Posterior cingulate gyrus (tissue), 11 donors: ENCODE results near the gene TMPRSS11A.

Experiments
- DNase-seq, 10 donors: peaks; one replicate each; pipeline versions ENCODE4 v3.0.0 to v3.0.0-alpha.2; 2020 to 2021; ENCODE audit warnings: mixed read lengths in 3 of 10
- intact Hi-C: fragments of 100-400 bp; cut with DNase I; formaldehyde crosslinking; loops from one replicate; pipeline ENCODE4 v1.15.1; 2023

TMPRSS11A gene

DNA sequence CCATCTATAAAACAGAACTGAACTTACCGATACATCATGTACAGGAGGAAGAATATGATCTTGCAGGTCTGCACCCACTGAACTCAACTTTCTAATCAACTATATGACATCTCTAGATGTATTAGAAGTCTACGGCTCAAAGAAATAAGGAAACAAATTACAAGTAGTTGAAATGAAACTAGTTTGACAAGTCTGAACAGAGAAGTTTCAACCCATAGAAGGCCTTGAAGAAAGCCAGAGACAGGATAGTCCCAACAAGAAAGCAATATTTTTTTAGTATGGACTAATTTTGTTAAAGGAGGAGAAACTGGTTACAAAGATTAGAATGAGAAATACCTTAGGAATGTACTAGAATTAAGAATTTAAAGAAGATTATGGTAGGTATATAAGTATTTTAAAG, at the start of gene TMPRSS11A:
Gene TMPRSS11A, minus strand, starts transcription at position 138 of the 400 bp plus-strand sequence. Its CDS starts 100 bp downstream, at position 38.
- DNase-seq, result no peak
- intact Hi-C loops, result no loop called here

DNA sequence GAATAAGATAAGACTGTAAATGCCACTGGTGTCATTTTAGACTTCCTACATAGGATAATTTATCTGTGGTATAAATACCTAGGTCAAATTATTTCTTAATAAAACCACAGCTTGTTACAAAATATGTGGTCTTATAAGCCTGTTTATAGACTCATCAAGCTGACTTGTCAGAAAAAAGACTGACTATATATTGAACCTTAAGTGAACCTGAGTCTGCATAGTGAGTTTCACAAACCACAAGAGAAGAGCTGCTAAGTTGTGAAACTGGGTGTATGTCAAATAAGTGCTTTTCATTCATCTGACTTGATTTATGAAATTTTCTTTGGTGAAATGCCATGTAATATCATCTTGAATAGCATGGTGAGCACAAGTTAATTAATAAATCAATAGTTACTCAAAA, 48.4 kb upstream of the TMPRSS11A start:
- no peak for DNase-seq
- intact Hi-C loops, result no loop called here

- DNase-seq, result no peak
- intact Hi-C loops, result no loop called here
Observed at GRCh38 chr4:68002906-68003305, 39.6 kb upstream of the TMPRSS11A start.

DNA sequence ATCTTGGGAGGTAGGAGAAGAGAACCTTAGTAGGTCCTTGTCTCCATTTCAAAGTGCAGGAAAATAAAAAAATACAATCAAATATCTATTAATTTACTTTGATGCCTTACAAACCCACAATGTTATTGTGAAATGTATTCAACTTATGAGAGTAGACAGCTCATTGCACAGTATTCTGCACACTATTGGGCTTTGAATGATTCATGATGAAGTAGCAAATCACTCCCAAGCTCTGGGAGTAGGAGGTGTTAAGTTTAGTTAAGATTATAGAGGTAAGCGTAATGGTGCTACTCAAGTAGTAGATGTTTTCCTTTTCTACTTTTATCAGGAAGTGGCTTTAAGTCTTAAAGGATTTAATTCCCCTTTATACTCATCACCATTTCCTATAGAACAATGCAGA, 32.8 kb upstream of the TMPRSS11A start:
- intact Hi-C loops, result loop anchor here (10.0 kb wide), 1 partner anchor 79 kb away; no protein-coding TSS in a partner anchor
- no peak for DNase-seq

DNA sequence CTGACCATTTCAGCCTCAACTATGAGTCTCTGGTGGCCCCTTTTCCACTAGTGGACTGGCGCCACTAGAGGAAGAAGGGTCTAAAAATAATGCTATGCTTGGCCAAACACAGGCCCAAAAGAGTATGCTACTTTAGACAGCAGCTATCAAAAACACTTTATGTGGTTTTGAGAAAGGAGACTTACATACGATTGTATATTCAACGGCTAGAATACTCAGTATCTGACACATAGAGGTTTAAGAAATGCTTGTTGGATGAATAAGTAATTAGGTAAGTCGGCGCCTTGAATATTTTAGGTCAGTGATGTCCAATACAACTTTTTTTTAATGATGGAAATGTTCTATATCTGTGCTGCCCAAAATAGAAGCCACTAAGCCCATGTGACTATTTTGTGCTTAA, 25.7 kb upstream of the TMPRSS11A start:
- no peak for DNase-seq
- intact Hi-C loops, result loop anchor here (1.0 kb wide), 1 partner anchor 186 kb away; no protein-coding TSS in a partner anchor

DNA sequence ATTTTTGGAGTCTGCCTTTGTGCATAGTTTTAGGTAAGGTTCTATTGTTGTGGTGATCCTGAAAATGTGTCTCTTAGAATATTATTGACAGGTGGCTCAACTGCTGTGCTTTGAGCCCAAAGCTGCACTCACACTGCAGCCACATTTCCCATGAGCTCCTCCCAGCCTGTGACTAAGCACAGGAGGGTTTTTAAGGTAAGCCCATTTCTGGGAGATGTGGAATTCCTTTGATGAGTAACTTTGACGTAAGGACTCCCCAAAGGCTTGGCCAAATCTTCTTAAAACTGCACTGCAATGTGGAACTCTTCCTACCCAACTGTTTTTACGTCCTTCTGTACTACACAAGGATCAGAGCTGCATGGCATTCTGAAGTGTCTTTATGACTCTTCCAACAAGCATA, 20.0 kb upstream of the TMPRSS11A start:
- DNase-seq, result no peak
- intact Hi-C loops, result no loop called here

- intact Hi-C loops, result no loop called here
Observed at GRCh38 chr4:67980512-67980911, 17.2 kb upstream of the TMPRSS11A start.

DNA sequence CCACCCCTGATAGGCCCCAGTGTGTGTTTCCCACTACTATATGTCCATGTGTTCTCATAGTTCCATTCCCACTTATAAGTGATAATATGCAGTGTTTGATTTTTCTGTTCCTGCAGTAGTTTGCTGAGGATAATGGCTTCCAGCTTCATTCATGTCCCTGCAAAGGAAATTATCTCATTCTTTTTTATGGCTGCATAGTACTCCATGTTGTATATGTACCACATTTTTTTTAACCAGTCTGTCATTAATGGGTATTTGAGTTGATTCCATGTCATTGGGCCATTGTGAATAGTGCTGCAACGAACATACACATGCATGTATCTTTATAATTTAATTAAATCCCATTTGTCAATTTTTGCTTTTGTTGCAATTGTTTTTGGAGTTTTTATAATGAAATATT, 10.3 kb upstream of the TMPRSS11A start:
- intact Hi-C loops, result no loop called here
- DNase-seq, result no peak

More at GRCh38 chr4:67980512-67980911, 17.2 kb upstream of the TMPRSS11A start:
- no peak for DNase-seq

DNA sequence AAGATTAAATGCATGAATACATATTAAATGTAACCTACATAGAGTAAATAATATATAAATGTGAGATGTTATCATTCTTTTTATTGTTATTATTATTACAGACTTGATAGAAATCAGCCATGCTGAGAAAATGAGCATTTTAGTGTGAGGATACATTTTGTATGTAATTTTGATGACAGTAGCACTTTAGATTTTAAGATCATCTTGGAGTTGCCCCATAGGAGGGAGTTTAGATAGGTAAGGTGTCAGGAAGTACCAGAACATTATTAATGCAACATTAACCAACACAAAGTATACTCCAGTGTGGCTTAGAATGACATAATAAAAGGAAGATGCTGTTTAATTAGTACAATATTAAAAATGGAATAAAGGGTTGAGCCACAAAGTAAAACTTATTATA, 8.4 kb downstream of the TMPRSS11A start:
- DNase-seq, result no peak
- intact Hi-C loops, result no loop called here

- intact Hi-C loops, result no loop called here
- DNase-seq, result no peak
Observed at GRCh38 chr4:67941074-67941473, 22.2 kb downstream of the TMPRSS11A start.

- intact Hi-C loops, result no loop called here
- DNase-seq, result no peak
Observed at GRCh38 chr4:67940506-67940905, 22.8 kb downstream of the TMPRSS11A start.

GRCh38 chr4:67939195-67939594, 24.1 kb downstream of the TMPRSS11A start:
- DNase-seq, result no peak
- intact Hi-C loops, result no loop called here

GRCh38 chr4:67935888-67936287, 27.4 kb downstream of the TMPRSS11A start:
- intact Hi-C loops, result no loop called here
- DNase-seq, result no peak

DNA sequence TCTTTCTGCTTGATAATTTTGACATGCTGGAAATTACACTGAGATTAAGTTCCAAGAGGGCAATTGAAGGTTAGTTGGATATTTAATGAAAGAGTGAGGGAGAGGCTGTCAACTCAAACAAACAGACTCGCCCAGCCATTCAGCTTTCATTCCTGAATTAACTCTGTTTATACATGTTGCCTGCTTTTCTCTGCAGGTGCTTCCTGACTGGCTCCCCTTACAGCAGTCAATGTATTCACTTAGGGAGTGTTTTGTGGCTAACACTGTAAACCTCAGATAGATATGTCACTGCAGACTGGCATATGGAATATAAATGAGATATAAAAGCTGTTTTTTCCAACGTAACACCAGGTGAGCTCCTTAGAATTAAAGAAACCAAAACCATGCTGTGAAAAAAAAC, 28.7 kb downstream of the TMPRSS11A start:
- DNase-seq, result no peak
- intact Hi-C loops, result no loop called here

- intact Hi-C loops, result no loop called here
Observed at GRCh38 chr4:67933755-67934154, 29.5 kb downstream of the TMPRSS11A start.

GRCh38 chr4:67933038-67933437, 30.3 kb downstream of the TMPRSS11A start:
- DNase-seq, result no peak
- intact Hi-C loops, result no loop called here

More at GRCh38 chr4:67933755-67934154, 29.5 kb downstream of the TMPRSS11A start:
- DNase-seq, result no peak

DNA sequence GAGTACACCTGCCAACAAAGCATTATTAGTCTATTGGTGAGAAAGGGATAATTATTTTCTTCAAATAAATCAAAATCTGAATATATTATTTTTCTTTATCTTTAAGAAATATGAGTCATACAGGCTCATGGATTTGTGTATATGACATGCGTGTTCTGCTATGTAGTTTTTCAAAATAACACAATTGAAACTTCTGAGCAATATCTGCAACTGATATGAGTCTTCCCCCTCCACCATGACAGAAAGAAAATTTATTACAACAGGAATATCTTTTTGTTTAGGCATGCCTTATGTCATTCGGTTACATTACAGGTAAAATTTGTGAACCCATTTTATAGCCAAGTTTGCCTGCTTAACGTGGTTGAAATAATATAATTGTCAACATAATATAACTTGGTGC, 32.0 kb downstream of the TMPRSS11A start:
- DNase-seq, result no peak

GRCh38 chr4:67929426-67929825, 33.9 kb downstream of the TMPRSS11A start:
- intact Hi-C loops, result no loop called here
- no peak for DNase-seq

More for the DNA sequence above, 32.0 kb downstream of the TMPRSS11A start:
- intact Hi-C loops, result no loop called here

DNA sequence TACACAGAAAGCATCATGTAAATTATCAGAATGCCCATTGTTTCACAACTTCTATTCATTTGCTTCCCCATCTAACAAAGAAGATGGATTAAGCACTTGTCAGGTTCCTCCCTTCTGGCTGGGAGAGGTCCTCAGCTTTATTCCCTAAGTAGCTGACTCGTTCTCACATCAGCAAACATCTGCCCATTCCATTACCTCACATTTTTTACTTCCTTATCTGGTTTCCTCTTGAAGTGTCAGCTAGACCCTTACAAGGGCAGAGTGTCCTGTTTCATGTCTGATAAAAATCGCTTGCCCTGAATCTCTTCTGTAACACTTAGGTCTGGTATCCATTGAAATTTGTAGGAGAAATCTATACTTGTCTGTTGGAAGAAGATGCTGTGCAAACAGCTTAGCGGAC, 34.7 kb downstream of the TMPRSS11A start:
- intact Hi-C loops, result no loop called here

GRCh38 chr4:67927251-67927650, 36.0 kb downstream of the TMPRSS11A start:
- no peak for DNase-seq
- intact Hi-C loops, result no loop called here

More for the DNA sequence above, 34.7 kb downstream of the TMPRSS11A start:
- no peak for DNase-seq

- peak in 2 of 10 donors; percentile 45 to 67 for DNase-seq
Observed at GRCh38 chr4:67926485-67926884, 36.8 kb downstream of the TMPRSS11A start.

DNA sequence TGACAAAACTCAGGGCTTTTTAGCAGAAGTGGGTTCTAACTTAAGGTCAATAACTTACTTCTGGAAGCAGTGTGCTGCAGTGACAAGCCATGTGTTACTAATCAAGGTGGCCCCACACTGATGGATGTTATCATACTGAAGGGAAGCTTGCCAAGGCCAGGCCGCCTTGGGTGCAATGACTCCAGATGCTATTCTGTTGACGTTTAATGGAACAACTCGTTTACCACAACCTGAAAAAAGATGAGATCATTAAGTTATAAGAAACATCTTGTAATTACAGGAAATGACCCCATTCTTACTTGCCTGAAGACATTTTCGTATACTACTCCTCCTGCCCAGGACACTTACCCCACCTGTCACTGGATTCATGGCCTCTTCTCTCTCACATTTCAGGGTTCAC, 40.6 kb downstream of the TMPRSS11A start:
- DNase-seq, result no peak
- intact Hi-C loops, result no loop called here

More at GRCh38 chr4:67926485-67926884, 36.8 kb downstream of the TMPRSS11A start:
- intact Hi-C loops, result no loop called here

DNA sequence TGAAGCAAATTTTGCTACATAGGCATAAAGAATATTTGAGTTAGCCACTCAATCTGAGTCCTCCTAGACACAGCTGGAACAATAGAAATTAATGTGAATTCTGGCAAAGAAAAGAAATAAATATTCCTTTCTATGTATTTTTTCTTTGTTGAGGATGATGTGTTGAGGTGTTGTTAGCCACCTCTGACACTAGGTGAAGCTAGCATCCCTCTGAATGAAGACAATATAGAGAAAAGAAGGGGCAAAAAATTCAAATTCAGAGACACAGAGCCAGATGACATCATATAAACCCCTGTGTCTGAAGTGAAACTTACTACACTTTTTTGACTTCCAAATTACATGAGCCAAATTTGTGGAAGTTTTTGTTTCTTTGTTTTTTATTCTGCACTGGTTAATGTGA, 44.9 kb downstream of the TMPRSS11A start:
- intact Hi-C loops, result no loop called here
- DNase-seq, result no peak
